Stimulated activated CD4-positive, alpha-beta T cell treated with anti-CD3 and anti-CD28 coated beads, Interleukin-4, amount 100 ng/mL, for 24 hours (primary cell): ENCODE results near the gene TMF1.

Experiments
- DNase-seq: peaks from one replicate; pipeline ENCODE4 v3.0.0-alpha.2; 2020

Gene TMF1

DNA sequence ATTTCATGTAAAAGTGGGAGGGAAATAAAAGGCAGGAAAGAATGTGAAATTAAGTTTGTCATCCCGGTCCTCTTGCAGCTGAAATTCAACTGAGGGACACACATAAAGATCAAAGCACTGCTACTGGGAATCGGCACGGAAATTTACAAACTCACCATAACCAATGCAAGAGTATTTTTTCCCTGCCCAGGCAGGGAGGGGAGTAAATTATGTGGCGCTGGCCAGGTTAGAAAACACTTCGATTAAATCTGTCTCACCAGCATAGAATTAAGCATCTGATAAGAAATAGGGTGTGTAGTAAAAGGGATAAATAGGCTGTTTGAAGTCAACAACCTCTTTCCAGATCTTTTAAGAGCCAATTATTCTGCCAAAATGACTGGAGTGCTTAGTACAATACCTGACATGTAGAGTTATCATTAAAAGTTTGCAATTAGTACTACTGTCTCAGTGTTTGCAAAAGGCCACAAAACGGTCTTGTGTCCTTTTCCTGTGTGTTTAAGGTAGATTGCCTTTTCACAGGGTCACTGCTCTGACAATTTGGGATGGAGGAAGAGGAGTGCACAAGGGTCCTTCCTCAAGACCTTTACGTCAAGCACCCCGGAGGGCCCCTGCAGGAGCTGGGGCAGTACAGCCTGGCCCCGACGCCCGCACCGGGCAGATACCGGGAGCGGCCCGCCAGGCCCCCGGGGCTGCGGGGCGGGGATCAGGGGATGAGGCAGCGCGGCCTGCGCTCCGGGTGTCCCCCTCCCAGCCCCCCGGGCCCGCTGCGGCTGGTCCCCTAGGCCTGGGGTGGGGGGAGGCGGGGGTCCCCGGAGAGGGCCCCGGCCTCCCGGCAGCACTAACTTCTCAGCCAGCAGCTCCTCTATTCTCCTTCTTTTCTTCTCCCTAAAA is 27.4 kb upstream of the TMF1 start:
- DNase-seq: no peak

DNA sequence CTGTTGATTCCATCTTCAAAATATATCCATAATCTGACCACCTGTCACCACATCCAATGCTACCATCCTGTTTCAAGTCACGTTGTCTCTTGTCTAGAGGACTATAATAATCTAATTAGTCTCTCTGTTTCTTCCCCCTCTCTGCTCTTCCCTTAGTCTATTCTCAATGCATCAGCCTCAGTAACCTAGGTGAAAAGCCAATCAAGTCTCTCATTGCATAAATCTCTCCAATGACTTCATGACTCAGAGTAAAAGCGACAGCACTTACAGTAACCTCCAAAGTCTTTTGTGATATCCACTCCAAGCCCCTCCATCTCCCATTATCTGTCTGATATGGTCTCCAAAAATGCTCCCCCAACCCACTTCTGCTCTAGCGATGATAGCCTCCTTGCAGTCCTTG is 20.8 kb upstream of the TMF1 start:
- DNase-seq: no peak

DNA sequence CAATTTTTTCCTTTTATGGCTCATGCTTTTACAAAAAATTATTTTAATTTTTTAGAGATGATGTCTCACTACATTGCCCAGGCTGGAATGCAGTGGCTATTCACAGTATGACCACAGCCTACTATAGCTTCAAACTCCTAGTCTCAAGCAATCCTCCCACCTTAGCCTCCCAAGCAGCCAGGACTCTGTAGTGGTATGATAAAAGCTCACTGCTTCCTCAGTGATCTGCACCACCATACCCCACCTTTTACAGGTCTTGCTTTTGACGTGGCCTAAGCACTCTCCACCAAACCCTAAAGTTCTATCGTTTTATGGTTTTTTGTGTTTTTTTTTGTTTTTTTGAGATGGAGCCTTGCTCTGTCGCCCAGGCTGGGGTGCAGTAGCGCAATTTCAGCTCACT is 14.0 kb upstream of the TMF1 start:
- no peak for DNase-seq

DNA sequence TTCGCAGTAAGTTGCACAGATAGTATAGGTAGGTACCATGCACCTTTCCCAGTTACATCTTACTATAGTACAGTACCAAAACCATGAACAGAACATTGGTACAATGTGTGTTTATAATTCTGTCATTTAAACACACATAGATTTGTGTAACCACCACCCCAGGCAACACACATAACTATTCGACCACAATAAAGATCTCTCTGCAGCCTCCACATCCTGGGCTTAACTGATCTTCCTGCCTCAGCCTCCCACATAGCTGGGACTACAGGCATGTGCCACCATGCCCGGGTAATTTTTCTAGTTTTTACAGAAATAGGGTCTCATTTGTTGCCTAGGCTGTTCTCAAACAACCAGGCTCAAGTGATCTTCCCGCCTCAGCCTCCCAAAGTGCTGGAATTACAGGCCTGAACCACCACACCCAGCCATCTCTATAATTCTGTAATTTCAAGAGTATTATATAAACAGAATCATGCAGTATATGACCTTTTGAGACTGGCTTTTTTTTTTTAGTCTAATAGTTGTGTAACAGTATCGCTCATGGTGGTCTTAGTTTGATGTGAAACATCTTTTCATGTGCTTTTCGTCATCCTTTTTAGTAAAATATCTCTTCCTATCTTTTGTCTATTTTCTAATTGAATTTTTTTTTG is 13.3 kb upstream of the TMF1 start:
- DNase-seq: no peak

DNA sequence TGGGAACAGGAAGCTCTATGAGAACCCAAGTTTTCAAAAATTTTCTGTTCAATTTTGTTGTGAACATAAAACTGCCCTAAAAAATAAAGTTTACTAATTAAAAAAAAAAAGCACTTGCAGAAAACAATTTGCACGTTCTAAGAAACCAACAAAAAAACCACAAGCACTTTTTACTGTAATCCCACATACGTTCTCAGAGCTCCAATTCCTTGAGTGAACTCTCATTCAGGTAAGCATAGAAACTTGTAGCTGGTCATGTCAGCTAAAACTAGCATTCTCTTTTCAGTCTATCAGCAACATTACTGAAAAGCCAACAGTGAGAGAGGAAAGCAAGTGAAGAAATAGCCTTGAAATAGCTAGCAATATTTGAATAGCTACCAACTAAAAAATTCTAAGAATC is 11.5 kb upstream of the TMF1 start:
- no peak for DNase-seq

DNA sequence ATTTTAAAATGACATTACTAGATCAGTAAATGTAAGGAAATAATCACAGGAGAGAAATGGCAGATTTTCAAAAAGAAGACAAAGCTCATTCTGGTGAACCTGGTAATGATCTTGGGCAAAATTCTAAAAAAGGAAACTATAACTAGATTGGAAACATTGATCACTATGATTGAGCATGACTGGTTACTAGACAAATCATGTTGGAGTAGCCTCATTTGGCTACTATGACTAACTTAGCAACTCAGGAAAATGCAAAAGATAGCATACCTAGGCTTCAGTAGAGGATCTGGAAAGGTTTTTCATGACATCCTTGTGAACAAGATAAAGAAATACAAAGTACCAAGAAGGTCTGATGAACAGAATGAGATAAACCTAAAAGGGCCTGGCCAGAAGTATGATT is 7.6 kb upstream of the TMF1 start:
- no peak for DNase-seq

DNA sequence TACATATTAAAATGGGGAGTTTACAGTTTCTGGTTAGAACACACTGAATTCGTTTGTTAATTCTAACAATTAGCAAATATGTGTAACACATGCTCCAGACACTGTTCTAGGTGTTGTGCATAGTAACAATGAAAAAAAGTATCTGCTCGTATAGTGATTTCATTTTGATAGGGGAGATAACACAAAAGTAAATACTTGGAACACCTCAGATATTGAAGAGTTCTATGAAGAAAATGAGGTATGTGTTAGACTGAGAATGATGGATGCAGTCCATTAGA is 6.8 kb upstream of the TMF1 start:
- no peak for DNase-seq

DNA sequence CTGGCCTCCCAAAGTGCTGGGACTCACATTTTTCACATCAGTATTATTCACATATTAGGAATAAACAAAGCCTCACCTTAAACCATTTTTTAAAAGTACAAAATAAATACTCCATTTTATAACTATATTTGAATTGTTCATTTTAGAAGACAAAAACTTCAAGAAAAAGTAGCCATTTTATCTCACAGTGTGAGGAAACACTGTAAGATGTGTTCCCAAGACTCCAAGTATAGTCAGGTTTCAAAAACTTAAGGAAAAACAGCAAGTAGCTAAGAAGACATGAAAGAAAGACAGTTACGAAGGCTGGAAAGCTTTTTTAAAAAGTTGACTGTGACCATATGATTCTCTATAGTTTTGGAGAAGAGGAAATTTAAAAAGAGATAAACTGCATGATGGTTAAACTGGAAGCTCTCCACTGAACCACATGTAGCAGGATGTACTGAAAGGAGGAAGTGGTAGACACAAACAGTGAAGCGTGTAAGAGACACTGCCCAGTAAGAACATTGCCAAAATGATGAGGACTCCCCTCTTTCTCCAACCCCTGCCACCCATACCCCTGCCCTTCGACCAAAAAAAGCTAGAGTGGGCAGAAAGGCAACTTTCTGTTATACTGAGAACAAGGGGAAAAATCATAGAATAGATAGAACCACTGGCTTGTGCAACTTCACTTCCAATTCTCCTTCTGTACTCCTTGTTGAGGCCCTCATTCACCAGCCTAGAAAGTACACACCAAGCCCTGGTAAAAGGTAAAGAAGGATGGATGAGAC is 6.2 kb upstream of the TMF1 start:
- no peak for DNase-seq

DNA sequence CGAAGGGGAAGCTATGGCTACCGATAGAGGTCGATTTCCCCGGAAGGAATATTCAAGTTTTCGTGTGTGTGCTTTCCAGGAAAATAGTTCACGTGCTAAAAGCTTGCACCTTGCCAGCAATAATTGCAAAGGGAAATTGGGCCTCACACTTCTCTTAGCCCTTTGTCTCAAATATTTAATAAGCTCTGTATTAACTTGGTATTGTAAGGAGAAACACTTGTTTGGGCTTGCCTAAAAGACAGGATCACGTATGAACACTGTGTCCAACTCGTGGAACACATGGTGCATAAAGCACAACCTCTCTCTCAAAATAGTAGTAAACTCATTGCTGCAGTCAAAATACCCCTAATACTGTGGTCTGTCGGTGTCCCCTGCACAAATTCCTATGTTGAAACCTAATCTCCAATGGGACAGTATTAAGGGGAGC is 352 bp upstream of the TMF1 start:
- no peak for DNase-seq

DNA sequence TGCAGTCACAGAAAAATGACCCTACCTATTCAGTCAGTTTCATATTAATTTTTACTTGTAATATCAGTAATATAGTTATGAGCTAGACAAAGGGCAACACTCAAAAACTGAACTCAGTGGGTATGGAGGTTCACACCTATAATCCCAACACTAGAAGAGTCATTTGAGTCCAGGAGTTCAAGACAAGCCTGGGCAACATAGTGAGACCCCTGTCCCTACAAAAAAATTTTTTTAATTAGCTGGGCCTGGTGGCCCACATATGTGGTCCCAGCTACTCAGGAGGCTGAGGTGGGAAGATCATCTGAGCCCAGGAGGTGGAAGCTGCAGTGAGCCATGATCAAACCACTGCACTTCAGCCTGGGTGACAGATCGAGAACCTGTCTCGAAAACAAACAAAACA is 3.1 kb downstream of the TMF1 start:
- no peak for DNase-seq

DNA sequence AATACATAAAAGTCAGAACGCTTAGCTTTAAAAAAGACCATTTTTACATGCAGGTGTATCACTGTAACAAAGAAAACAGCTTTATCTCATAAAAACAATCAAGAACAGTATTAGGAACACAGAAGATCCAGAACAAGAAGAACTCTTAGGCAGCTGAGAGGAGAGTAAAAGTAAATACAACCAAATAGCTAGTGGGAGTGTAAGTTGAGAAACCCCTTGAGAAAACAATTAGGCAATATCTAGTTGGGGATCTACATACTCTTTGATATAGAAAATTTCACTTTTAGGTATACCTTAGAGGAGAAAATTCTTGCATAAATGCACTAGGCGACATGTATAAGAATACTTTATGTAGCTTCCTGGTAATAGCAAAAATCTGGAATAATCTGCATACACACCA is 7.5 kb downstream of the TMF1 start:
- DNase-seq: no peak

DNA sequence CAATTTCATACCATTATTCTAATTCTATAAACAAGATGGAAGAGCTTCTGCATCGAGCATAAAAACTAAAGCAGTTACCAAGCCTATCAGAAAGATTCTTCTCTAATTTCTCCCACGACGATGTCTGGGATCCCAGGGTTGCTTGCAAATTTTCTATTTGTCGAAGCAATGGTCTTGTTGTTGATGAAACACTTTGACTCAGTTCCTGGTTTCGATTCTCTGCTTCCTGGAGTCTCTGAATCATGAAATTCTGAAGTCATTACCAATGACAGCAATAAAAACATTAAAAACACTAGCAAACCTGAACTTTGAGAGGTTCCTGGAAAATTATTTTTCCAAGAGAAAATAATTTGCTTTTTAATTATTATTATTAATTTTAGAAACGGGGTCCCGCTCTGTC is 18.7 kb downstream of the TMF1 start:
- no peak for DNase-seq

DNA sequence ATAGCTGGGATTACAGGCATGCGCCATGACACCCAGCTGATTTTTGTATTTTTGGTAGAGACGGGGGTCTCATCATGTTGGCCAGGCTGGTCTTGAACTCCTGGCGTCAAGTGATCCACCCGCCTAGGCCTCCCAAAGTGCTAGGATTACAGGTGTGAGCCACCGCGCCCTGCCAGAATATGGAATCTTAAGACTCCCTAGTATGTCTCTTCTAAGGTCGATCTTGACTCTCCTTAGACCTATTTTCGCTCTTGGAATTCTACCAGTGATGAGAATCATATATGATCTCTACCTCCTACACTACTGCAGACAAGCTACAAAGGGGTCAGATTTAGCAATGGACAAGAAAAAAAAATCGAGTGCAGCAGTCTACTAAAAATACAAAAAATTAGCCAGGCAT is 19.4 kb downstream of the TMF1 start:
- no peak for DNase-seq

DNA sequence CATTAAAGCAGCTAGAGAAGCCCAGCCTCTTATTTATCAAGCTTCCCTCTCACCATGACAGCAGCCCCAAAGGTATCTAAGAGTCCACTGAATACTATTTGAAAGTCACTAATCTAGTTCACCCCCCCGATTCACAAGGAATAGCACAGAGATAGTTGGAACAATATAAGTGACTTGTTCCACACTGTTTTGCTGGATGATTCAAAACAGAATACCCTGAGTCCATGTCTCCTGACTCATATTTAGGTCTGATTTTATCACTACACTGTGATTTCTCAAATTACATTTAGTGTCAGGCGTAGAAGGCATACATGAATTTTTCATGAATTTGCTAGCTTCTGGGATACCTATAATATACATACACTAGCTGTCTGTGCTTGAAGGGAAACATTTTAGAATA is 20.0 kb downstream of the TMF1 start:
- no peak for DNase-seq

DNA sequence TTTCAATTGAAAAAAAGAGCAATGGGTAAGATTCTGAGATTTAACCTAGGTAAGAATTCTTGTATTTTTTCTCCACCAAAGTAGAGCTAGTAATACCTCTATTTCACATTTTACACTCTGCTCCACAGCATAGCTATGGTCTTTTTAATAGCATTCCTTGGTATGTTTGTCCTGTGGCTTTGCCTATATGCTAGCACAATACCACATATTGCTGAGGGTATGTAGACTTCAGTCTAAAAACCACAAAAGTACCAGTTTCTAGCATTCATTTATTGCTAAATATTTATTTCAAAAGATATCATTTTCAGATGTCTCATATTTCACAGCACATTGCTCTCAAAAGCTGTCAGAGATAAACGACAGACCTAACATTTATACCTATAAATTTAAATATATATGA is 20.5 kb downstream of the TMF1 start:
- no peak for DNase-seq

DNA sequence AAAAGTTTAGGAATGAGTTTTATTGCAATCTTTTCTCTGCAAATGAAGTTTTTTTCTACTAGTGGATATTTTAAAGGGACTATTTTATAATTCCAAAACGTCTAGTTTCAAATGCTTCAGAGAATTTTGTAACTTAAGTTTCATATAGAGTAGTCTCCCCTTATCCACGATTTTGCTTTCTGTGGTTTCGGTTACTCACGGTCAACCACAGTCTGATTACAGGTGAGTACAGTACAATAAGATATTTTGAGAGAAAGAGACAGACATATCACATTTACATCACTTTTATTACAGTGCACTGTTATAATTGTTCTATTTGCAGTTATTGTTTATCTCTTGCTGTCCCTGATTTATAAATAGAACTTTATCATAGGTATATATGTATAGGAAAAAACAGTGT is 31.3 kb downstream of the TMF1 start:
- no peak for DNase-seq

DNA sequence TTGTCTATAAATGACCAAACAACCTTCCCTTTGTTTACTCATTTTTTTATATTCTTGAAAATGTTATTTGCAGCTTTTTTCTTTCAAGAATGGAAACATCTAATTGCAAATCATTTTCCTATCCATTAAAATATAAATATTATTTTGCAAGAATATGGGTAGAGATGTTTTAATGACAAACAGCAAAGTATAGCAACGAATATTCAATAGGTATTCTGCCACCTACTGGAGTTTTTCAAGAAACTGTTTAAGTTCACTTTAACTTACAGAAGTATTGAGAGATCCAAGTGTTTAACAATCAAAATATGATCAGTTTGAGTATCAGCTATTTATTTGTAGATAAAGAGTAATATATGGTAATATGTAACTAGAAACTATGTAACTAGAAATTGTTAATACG is 31.7 kb downstream of the TMF1 start:
- DNase-seq: no peak

DNA sequence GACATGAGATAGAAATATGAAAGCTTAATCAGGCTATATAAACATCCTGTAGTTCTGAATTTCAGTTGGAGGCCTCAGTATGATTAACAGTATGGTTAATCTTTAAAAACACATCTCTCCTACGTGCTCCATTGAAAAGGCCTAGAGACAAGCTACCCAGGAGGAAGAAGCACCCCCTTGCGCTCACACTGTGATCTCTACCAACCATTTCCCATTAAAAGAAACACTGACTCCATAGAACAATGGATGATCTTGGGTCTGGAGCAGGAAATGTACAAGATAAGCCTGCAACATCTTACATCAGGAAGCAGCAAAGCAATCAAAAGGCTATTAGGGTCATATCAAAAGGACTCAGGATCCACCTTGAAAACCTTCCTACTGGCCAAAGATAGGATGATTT is 35.2 kb downstream of the TMF1 start:
- DNase-seq: no peak

DNA sequence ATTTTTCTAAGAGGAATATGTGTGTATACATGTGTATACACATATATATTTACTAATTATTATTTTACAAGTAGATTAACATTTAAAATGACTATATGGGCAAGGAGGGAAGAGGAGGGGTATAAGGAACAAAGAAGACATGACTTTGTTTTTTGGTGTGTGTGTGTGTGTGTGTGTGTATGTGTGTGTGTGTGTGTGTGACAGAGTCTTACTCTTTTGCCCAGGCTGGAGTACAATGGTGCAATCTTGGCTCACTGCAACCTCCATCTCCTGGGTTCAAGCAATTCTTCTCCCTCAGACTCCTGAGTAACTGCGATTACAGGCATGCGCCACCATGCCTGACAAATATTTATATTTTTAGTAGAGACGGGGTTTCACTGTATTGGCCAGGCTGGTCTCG is 36.0 kb downstream of the TMF1 start:
- DNase-seq: no peak

DNA sequence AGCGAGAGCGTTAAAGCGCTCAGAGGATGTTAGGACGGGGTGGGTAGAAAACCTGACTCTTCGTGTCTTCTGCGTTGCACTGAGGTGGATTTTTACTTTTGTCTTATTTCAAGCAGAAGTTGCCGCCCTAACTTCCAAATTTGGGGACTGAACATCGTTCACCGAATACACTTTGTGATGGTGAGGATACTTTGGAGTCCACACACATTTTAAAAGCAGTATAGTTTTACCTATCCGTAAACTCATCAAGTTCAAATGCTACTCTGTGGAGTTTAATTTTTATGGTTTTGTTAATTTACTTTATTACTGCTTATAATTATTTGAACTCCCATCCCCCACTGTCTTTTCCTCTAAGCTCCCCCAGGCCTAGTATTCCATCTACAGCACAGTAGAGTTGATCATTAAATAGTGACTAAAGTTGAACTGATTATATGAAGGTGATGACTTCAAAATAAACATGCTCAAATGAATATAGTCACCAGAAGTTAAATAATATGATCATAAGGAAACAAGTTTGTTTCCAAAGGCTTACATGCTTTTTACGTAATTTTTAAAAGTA is 38.0 kb downstream of the TMF1 start:
- DNase-seq: no peak

DNA sequence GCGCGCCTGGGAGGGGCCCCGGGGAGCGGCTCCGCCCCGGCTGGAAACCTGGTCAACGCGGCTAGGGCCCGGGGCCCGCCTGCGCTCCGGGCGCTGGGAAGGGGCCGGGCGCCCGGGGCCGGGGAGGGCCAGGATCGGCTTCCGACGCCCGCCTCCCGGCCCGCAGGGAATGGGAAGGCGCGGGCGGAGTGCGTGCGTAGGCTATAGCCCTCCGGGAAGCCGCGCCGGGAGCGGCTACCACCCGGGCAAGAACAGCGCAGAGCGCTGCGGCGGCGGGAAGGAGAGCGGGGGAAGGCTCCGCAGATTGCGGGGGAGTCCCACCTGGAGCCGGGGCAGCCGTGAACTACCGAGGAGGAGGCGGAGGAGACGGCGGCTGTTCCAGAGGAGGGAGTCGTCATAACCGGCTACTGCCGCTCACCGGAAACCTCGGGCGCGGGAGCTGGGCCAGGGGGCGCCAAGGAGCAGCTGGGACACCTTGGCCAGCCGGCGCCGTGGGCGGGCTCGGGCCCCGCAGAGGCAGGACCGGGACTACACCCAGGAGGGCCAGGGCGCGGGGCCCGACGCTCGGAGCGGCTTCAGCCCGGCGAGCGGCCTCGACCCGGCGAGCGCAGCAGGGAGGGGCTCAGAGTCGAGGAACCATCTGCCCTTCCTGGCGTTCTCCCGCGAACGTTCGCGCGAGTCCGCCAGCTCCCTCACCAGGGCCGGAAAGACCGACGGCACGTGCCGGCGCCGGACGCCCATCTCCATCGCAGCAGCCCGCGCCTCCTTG is 38.7 kb downstream of the TMF1 start, which contains the start of gene EOGT:
Gene EOGT (minus strand): TSS at position 432 of the 769 bp plus-strand sequence. CDS start 3,838 bp downstream, outside the sequence.
- DNase-seq: peak; percentile 81

DNA sequence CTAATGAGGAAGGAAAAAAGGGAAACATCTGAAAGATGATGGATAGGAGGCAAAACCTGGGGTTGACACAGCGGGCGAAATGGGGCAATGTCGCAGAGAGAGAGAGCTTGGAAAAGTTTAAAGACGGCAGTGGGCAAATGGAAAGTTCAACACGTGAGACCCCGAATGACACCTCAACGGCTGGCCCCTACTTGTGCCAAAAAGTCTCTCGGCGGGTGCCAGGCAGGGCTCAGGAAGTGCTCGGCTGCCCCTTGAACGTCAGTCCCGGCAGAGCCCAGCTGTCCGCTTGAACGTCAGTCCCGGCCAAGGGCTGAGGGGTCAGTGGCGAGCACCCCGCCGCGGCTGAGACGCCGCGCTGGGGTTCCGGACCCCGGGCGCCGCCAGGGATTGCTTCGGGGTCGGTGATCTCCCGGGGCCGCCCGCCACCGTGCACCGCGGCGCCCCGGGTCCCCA is 39.3 kb downstream of the TMF1 start:
- peak; percentile 8 for DNase-seq
